Testis (tissue), 3 donors: ENCODE measurements around the gene CUL7. TPM values are rescaled to one million over a fixed set of nuclear protein-coding genes. Genes with fewer than 3 reads are reported as not detected.

Experiments used
- DNase-seq: peaks from one replicate; pipeline ENCODE4 v3.0.0-alpha.2; 2019
- H3K27ac ChIP-seq, 2 donors: fragments of 200-600 bp; sonication (generic); one replicate each; pipeline ENCODE4 v1.5.1; 2019
- H3K27me3 ChIP-seq: fragments of 200-600 bp; sonication (generic); one replicate; pipeline ENCODE4 v1.5.1; 2019
- H3K36me3 ChIP-seq: fragments of 200-600 bp; sonication (generic); one replicate; pipeline ENCODE4 v1.5.1; 2017; ENCODE audit warnings: low read depth; ENCODE audit errors: missing control alignments
- H3K4me1 ChIP-seq: fragments of 200-600 bp; sonication (generic); one replicate; pipeline ENCODE4 v1.5.1; 2019
- H3K4me3 ChIP-seq, 2 donors: fragments of 200-600 bp; sonication (generic); one replicate each; pipeline ENCODE4 v1.5.1; 2017 to 2019
- H3K9me3 ChIP-seq: fragments of 200-600 bp; sonication (generic); one replicate; pipeline ENCODE4 v1.5.1; 2017
- CTCF ChIP-seq, 3 experiments: fragments of 450-650 bp in 2 of 3; fragments of 200-600 bp in 1 of 3; sonication (generic) in 1 of 3; IDR thresholded peaks; one replicate each; pipeline ENCODE4 v1.5.1; 2016 to 2019; ENCODE audit warnings: antibody characterized with exemption in 3 of 3, mild to moderate bottlenecking in 2 of 3, moderate library complexity in 1 of 3
- POLR2A ChIP-seq: fragments of 450-650 bp; IDR thresholded peaks from one replicate; pipeline ENCODE4 v1.6.1; 2017; ENCODE audit warnings: antibody characterized with exemption, mild to moderate bottlenecking, moderate library complexity
- WGBS, 2 donors: methylation state at CpG; one replicate each; pipeline ENCODE4 v1.1.5; 2018; 5-methylcytosine and 5-hydroxymethylcytosine counted together
- intact Hi-C: fragments of 100-400 bp; cut with DNase I; formaldehyde crosslinking; loops from one replicate; pipeline ENCODE4 v1.15.1; 2023; ENCODE audit warnings: low total_unique reads
- polyA plus RNA-seq: library from polyadenylated mRNA; stranded (reverse); fragments of 350-450 nt; fragmentation: Illumina TruSeq; extraction: RNeasy Lipid Tissue Mini Kit (QIAGEN cat#74804); gene quantifications from one replicate; pipeline ENCODE4 v1.2.3, GENCODE V29; 2014; ENCODE audit warnings: low read depth, low replicate concordance; ENCODE audit not compliant: insufficient read depth
- total RNA-seq, 2 donors: library from RNA; depleted of rRNA; stranded (reverse); fragments of >200 nt; gene quantifications; one replicate each; pipeline ENCODE4 v1.2.3, GENCODE V29; 2016

CUL7 gene
- total and polyA plus RNA-seq, 3 donors from 2014 or later: 16.6 to 31.5 (median 23.9) TPM

DNA sequence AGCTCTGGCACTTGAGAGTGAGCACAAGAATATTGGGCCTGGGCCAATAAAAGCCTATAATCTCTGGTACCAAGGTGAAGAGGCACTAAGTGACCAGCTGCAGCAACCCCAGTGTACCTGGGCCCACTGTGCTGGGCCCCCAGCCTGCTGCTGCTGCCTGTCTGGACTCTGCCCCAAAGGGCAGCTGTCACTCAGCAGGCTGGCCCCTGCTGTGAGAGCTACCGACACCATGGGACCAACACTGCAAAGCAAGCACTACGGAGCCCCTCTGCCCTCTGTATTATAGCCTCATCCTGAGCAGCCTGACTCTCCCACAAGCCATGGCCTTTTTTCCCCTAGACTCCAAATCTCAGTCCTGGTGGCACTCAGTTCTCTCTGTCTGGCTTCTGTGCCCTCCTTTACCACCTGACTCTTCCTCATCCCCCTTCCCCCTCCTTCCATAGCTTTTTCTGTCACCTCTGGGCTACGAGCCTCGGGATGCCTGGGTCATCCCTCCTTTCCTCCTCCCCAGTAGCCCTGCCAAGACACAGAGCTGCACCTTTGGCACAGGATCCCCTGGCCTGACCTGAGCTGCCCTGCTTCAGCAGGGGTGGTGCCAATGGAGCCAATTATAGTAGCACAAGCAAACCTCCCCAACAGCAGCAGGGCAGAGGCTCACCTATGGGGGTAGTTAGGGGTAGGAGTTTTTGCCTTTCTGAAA is 18.0 kb downstream of the CUL7 start:
- intact Hi-C loops: no loop called here
- peaks cover 4% of the 10 kb centered on the region for H3K4me1 ChIP-seq
- no peak for DNase-seq
- no peaks in the 10 kb centered on the region for H3K27me3 ChIP-seq
- H3K9me3 ChIP-seq: no peaks in the 10 kb centered on the region
- H3K4me3 ChIP-seq: no peak overlapping the region
- no peak overlapping the region for H3K27ac ChIP-seq
- no peaks in the 10 kb centered on the region for H3K36me3 ChIP-seq
- WGBS, 2 donors: 58 to 60% methylated on average over 4 of the region's 4 CpGs
- no peak for TF ChIP-seq POLR2A
- TF ChIP-seq CTCF (IDR thresholded peaks at IDR 0.05): no peak

DNA sequence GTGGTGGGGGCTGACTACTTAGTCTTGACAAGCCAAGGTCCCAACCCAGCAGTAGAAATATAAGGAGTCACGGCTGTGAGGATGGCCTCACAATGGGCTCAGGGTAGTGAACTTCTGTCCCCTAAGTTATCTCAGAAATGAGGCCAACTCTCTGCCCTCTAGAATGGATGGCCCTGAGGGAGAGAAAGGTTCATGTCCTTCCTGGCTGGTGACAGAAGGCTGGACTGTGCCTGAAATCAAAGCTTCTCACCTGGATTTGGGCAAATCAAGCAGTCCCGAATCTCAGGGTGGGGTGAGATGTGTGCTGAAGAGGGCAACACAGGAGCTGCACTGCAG is 19.5 kb downstream of the CUL7 start:
- intact Hi-C loops: no loop called here
- Histone ChIP-seq H3K9me3 (no peaks in the 10 kb centered on the region), H3K27ac (no peak overlapping the region), H3K4me1 (peaks cover 4% of the 10 kb centered on the region), H3K36me3 (no peaks in the 10 kb centered on the region), H3K4me3 (no peak overlapping the region), H3K27me3 (no peaks in the 10 kb centered on the region)
- 72 to 75% methylated on average over 2 of the region's 2 CpGs for WGBS, 2 donors
- no peak for DNase-seq
- TF ChIP-seq CTCF (IDR thresholded peaks at IDR 0.05): no peak
- TF ChIP-seq POLR2A: no peak

GRCh38 chr6:43033496-43034189 is 20.0 kb downstream of the CUL7 start:
- Histone ChIP-seq H3K27me3 (no peaks in the 10 kb centered on the region), H3K36me3 (no peaks in the 10 kb centered on the region), H3K4me3 (no peak overlapping the region), H3K27ac (no peak overlapping the region), H3K4me1 (peaks cover 4% of the 10 kb centered on the region), H3K9me3 (no peaks in the 10 kb centered on the region)
- no peak for TF ChIP-seq CTCF (IDR thresholded peaks at IDR 0.05)
- TF ChIP-seq POLR2A: no peak
- WGBS, 2 donors: 90 to 92% methylated on average over 2 of the region's 2 CpGs
- intact Hi-C loops: no loop called here
- no peak for DNase-seq

GRCh38 chr6:43032326-43032725 is 21.3 kb downstream of the CUL7 start:
- H3K9me3 ChIP-seq: no peaks in the 10 kb centered on the region
- no peak for DNase-seq
- no peak overlapping the region for H3K27ac ChIP-seq
- intact Hi-C loops: no loop called here
- no peaks in the 10 kb centered on the region for H3K36me3 ChIP-seq
- WGBS, 2 donors: 89 to 95% methylated on average over 4 of the region's 4 CpGs
- no peak overlapping the region for H3K4me3 ChIP-seq
- H3K4me1 ChIP-seq: peaks cover 3% of the 10 kb centered on the region
- H3K27me3 ChIP-seq: no peaks in the 10 kb centered on the region
- TF ChIP-seq CTCF (IDR thresholded peaks at IDR 0.05) (no peak), POLR2A (no peak)

GRCh38 chr6:43029120-43029519 is 24.5 kb downstream of the CUL7 start:
- Histone ChIP-seq H3K36me3 (no peaks in the 10 kb centered on the region), H3K4me3 (no peak overlapping the region), H3K4me1 (no peaks in the 10 kb centered on the region), H3K27me3 (no peaks in the 10 kb centered on the region), H3K27ac (no peak overlapping the region), H3K9me3 (no peaks in the 10 kb centered on the region)
- intact Hi-C loops: no loop called here
- TF ChIP-seq CTCF (IDR thresholded peaks at IDR 0.05) (no peak), POLR2A (no peak)
- DNase-seq: no peak
- 79 to 81% methylated on average over 9 of the region's 9 CpGs for WGBS, 2 donors
